ENCODE measurements around the gene NR2C2AP.

NR2C2AP gene

GRCh38 chr19:19155495-19156219 is 47.6 kb downstream of the NR2C2AP start:
- peak; percentile 92 for FAIRE-seq
- DNase-seq (ENCODE audit: extremely low spot score, insufficient read length, low read depth) = peak; percentile 49

DNA sequence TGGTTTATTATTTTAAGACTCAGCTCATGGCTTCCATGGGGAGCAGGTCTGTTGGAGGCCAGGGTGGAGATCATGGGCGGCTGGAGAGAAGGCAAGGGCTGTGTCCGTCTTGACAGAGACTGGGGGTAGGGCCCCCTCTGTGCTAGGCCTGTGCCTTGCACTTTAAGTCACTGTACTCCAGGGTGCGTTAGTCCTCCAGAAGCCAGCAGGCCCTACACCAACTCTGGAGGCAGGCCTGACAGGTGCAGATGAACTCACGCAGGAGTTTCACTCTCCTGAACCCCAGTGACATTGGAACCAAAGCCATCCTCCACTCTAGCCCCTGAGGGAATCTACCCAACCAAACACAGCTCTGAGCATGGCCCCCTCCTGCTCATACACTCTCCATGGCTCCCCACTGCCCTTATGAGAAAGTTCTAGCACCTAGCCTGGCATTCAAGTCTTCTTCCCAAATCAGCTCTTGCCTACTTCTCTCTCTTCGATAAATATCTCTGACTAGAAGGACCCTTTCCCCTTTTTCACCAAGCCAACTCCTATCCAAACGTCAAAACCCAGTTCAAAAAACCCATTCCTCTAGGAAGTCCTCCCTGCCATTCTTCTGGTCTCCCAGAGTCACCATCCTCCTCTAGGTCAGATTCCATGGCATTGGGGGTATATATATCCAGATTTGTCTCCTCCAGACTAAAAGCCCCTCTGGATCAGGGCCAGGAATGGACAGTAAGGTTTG is 48.3 kb downstream of the NR2C2AP start:
- DNase-seq (ENCODE audit: extremely low spot score, insufficient read length, low read depth) = no peak
- peak; percentile 12 for FAIRE-seq

DNA sequence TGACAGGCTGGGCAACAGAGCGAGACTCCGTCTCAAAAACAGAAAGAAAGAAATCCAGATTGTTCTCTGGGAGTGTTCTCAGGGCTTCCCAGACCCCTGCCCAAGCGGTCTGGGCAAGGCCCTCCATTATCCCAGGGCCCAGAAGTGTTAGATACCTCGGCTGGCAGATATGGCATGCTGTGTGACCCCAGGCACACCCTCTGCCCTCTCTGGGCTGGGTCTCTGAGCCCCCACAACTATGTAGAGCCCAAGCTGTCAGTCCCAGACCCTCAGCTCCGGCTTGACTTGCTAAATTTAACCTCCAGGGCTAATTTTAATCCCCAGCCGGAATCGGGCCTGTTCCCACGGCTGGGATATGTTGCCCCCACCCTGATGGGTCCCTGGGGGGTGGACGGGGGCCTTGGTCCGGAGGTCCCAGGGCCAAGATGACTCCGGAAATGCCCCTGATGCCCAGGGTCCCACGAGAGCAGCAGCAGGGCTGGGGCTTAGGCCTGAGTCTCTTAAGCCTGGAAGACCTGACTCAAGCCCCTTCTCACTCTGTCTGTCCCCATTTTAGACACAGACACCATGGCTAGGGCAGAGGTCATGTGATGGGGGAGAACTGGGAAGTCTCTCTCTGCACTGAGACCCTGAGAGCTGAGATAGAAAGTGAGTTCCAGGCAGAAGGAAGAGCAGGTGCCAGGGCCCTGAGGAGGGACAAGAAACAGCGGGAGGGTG is 50.4 kb downstream of the NR2C2AP start:
- DNase-seq (ENCODE audit: extremely low spot score, insufficient read length, low read depth) = no peak
- no peak for FAIRE-seq

- DNase-seq (ENCODE audit: extremely low spot score, insufficient read length, low read depth) = no peak
- peak; percentile 56 for FAIRE-seq
These were observed 51.8 kb downstream of the NR2C2AP start for GRCh38 chr19:19151418-19151817.
